ENCODE data around the gene PRRX1.

DNA sequence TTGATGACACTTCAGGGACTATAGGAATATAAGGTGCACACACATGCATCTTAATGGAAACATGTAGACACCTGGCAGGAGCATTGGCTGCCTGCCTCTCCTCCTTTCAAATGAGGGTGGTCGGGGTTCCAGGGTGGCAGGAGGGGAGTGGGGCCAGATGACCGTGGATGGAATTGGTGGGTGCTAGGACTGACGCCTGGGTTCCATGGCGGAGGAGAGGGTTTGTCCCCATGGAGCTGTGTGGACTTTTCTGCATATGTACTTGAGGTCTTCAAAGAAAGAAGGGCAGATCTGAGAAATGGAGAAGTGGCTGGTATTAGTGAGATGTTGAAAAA is 7.7 kb downstream of the PRRX1 start:
- no peak for TF ChIP-seq POLR2A (IDR thresholded peaks at IDR 0.05; ENCODE audit: low read depth, low read length)
- TF ChIP-seq POLR2AphosphoS5 (IDR thresholded peaks at IDR 0.05; ENCODE audit: low read depth, low read length): no peak
- no peak for TF ChIP-seq TAF1 (IDR thresholded peaks at IDR 0.05; ENCODE audit: low read depth, low read length)
- TF ChIP-seq PAX5 (IDR thresholded peaks at IDR 0.05; ENCODE audit: insufficient read depth, low read length, severe bottlenecking): no peak

Data from GM12891 (cell line).